H1 (cell line): Measurements from ENCODE around the gene CXCL5. TPM values are rescaled to one million over a fixed set of nuclear protein-coding genes. Genes with fewer than 3 reads are reported as not detected.
"Not testable (repeated sequence)": the region's sequence is repeated elsewhere in the genome, so short reads cannot be mapped to it uniquely, and the experiment has no call there.

ENCODE experiments used
- CTCF ChIA-PET: fragments of 300-600 bp; sonication (Branson Sonifier 250); formaldehyde crosslinking; loops from one replicate; lab custom pipeline; 2021; ENCODE audit not compliant: partially characterized antibody; lab: Charles Lee
- POLR2A ChIA-PET: fragments of 300-600 bp; sonication (Branson Sonifier 250); formaldehyde crosslinking; loops from one replicate; lab custom pipeline; 2021; ENCODE audit warnings: inconsistent platforms; ENCODE audit not compliant: partially characterized antibody; lab: Charles Lee
- DNase-seq, 2 experiments: peaks; one replicate each; pipeline versions ENCODE4 v3.0.0 to v3.0.0-alpha.2; 2010 to 2022; ENCODE audit warnings: low spot score in 2 of 2, low read depth in 1 of 2, mixed read lengths in 1 of 2
- FAIRE-seq: peaks from 2 replicates; lab custom pipeline; 2011; peaks lifted over from hg19 to GRCh38; lab: Jason Lieb, UNC
- H2AFZ ChIP-seq: 2 replicates; pipeline ENCODE4 v1.8.1; 2012; ENCODE audit warnings: low read length, inconsistent platforms
- H2AK5ac ChIP-seq: 2 replicates; pipeline ENCODE4 v1.6.1; 2013; ENCODE audit warnings: low read depth, low read length
- H2BK120ac ChIP-seq: replicated peaks from 2 replicates; pipeline ENCODE3; 2013; ENCODE audit warnings: low read depth, low read length, inconsistent platforms
- H2BK12ac ChIP-seq: 2 replicates; pipeline ENCODE4 v1.6.1; 2013; ENCODE audit warnings: low read depth, low read length
- H2BK15ac ChIP-seq: 2 replicates; pipeline ENCODE4 v1.6.1; 2013; ENCODE audit warnings: low read length
- H2BK20ac ChIP-seq: 2 replicates; pipeline ENCODE4 v1.6.1; 2013; ENCODE audit warnings: low read length
- H2BK5ac ChIP-seq: 2 replicates; pipeline ENCODE4 v1.6.1; 2013; ENCODE audit warnings: low read depth, low read length
- H3K14ac ChIP-seq: 2 replicates; pipeline ENCODE4 v1.6.1; 2013; ENCODE audit warnings: inconsistent platforms; ENCODE audit not compliant: insufficient read length
- H3K18ac ChIP-seq: 2 replicates; pipeline ENCODE4 v1.6.1; 2013; ENCODE audit warnings: low read length; ENCODE audit errors: extremely low read depth
- H3K23ac ChIP-seq: 2 replicates; pipeline ENCODE4 v1.6.1; 2013; ENCODE audit warnings: inconsistent platforms; ENCODE audit not compliant: insufficient read length
- H3K23me2 ChIP-seq: 2 replicates; pipeline ENCODE4 v1.6.1; 2013; ENCODE audit warnings: low read depth, low read length
- H3K27ac ChIP-seq: 2 replicates; pipeline ENCODE4 v1.6.1; 2011; ENCODE audit warnings: low read depth, low read length, inconsistent platforms
- H3K27me3 ChIP-seq, 4 experiments: replicated peaks in 1 of 4; 1 replicate in 1 of 4; 2 replicates in 3 of 4; pipeline versions ENCODE4 v1.6.1 to v1.8.1; 2011 to 2013; ENCODE audit warnings: low read length in 3 of 4, mild to moderate bottlenecking in 3 of 4, inconsistent platforms in 2 of 4, mixed read lengths in 2 of 4, moderate library complexity in 1 of 4; ENCODE audit not compliant: control insufficient read depth in 3 of 4, insufficient read depth in 3 of 4; ENCODE audit errors: extremely low read depth in 1 of 4
- H3K36me3 ChIP-seq, 4 experiments: 2 replicates each; pipeline versions ENCODE4 v1.6.1 to v1.8.1; 2011 to 2013; ENCODE audit warnings: mild to moderate bottlenecking in 4 of 4, low read length in 3 of 4, moderate library complexity in 2 of 4, control low read depth in 1 of 4, inconsistent platforms in 1 of 4; ENCODE audit not compliant: insufficient read depth in 4 of 4, control insufficient read depth in 2 of 4
- H3K4ac ChIP-seq: replicated peaks from 2 replicates; pipeline ENCODE3; 2013; ENCODE audit warnings: low read length, low read depth, mixed read lengths, inconsistent platforms; ENCODE audit not compliant: insufficient read length
- H3K4me1 ChIP-seq, 4 experiments: replicated peaks in 1 of 4; 1 replicate in 1 of 4; 2 replicates in 3 of 4; pipeline versions ENCODE4 v1.6.1 to v1.8.1; 2011 to 2013; ENCODE audit warnings: low read length in 3 of 4, inconsistent platforms in 2 of 4, mixed read lengths in 1 of 4; ENCODE audit not compliant: insufficient read depth in 4 of 4, control insufficient read depth in 3 of 4
- H3K4me2 ChIP-seq, 2 experiments: 2 replicates each; pipeline versions ENCODE4 v1.6.1 to v1.8.1; 2011 to 2013; ENCODE audit warnings: low read depth in 2 of 2, low read length in 2 of 2, control low read depth in 1 of 2, inconsistent platforms in 1 of 2, mild to moderate bottlenecking in 1 of 2; ENCODE audit not compliant: insufficient read depth in 1 of 2
- H3K4me3 ChIP-seq, 4 experiments: fragments of 200-600, 300-600 bp in 1 of 4; sonication (generic), shearing (Covaris generic), sonication (Bioruptor Twin) in 1 of 4; 2 replicates each; pipeline versions ENCODE4 v1.5.1 to v1.8.1; 2011 to 2016; ENCODE audit warnings: low read length in 4 of 4, low read depth in 3 of 4, control low read depth in 2 of 4, inconsistent platforms in 2 of 4, mild to moderate bottlenecking in 2 of 4, mixed read lengths in 1 of 4, moderate library complexity in 1 of 4; ENCODE audit not compliant: insufficient read depth in 2 of 4; ENCODE audit errors: extremely low read depth in 1 of 4
- H3K56ac ChIP-seq: replicated peaks from 2 replicates; pipeline ENCODE3; 2013; ENCODE audit warnings: low read depth, mild to moderate bottlenecking, mixed read lengths, low read length, inconsistent platforms; ENCODE audit not compliant: insufficient read length
- H3K79me1 ChIP-seq: 2 replicates; pipeline ENCODE4 v1.6.1; 2013; ENCODE audit warnings: low read depth, low read length, control low read depth
- H3K79me2 ChIP-seq, 2 experiments: 2 replicates each; pipeline versions ENCODE4 v1.6.1 to v1.8.1; 2012 to 2013; ENCODE audit warnings: low read length in 2 of 2, mild to moderate bottlenecking in 2 of 2, inconsistent platforms in 1 of 2; ENCODE audit not compliant: insufficient read depth in 2 of 2, control insufficient read depth in 1 of 2
- H3K9ac ChIP-seq, 4 experiments: replicated peaks in 1 of 4; 1 replicate in 1 of 4; 2 replicates in 3 of 4; pipeline versions ENCODE4 v1.6.1 to v1.8.1; 2011 to 2013; ENCODE audit warnings: low read depth in 3 of 4, low read length in 3 of 4, control low read depth in 2 of 4, mild to moderate bottlenecking in 2 of 4, moderate library complexity in 2 of 4, inconsistent platforms in 1 of 4; ENCODE audit errors: extremely low read depth in 1 of 4
- H3K9me3 ChIP-seq, 2 experiments: 2 replicates each; pipeline versions ENCODE4 v1.6.1 to v1.8.1; 2012 to 2013; ENCODE audit warnings: mild to moderate bottlenecking in 2 of 2, moderate library complexity in 2 of 2, control low read depth in 1 of 2, inconsistent platforms in 1 of 2, low read depth in 1 of 2, low read length in 1 of 2, mixed read lengths in 1 of 2; ENCODE audit not compliant: insufficient read depth in 2 of 2
- H4K20me1 ChIP-seq, 2 experiments: replicated peaks in 1 of 2; 2 replicates each; pipeline versions ENCODE3 to v1.8.1; 2011 to 2013; ENCODE audit warnings: inconsistent platforms in 2 of 2, low read length in 2 of 2, mild to moderate bottlenecking in 1 of 2; ENCODE audit not compliant: insufficient read depth in 2 of 2, control insufficient read depth in 1 of 2
- H4K5ac ChIP-seq: 2 replicates; pipeline ENCODE4 v1.6.1; 2013; ENCODE audit warnings: low read length, low read depth, mixed read lengths, inconsistent platforms; ENCODE audit not compliant: insufficient read length
- H4K8ac ChIP-seq: 2 replicates; pipeline ENCODE4 v1.8.0; 2013; ENCODE audit warnings: mild to moderate bottlenecking, moderate library complexity, low read length, inconsistent platforms; ENCODE audit not compliant: insufficient read depth; ENCODE audit errors: extremely low read depth
- H4K91ac ChIP-seq: replicated peaks from 2 replicates; pipeline ENCODE3; 2013; ENCODE audit warnings: low read length, mixed read lengths, inconsistent platforms; ENCODE audit not compliant: insufficient read length
- CEBPB ChIP-seq: IDR thresholded peaks from 2 replicates; pipeline ENCODE4 v1.6.1; 2012; ENCODE audit warnings: low read depth, low read length
- TAF1 ChIP-seq: IDR thresholded peaks from 2 replicates; pipeline ENCODE4 v1.6.1; 2011; ENCODE audit warnings: mild to moderate bottlenecking, low read depth, low read length
- WGBS, 2 experiments: shearing (Covaris generic) in 1 of 2; methylation state at CpG; one replicate each; pipeline versions ENCODE4 v1.1.6 to v1.1.7; 2013 to 2015; ENCODE audit warnings: low lambda C conversion rate in 2 of 2, mixed read lengths in 2 of 2, inconsistent platforms in 1 of 2, low coverage in 1 of 2, missing lambda C conversion rate in 1 of 2; ENCODE audit not compliant: insufficient replicate concordance in 2 of 2, insufficient coverage in 1 of 2, insufficient read length in 1 of 2; ENCODE audit errors: extremely low coverage in 1 of 2, missing lambda C conversion rate in 1 of 2; 5-methylcytosine and 5-hydroxymethylcytosine counted together
- polyA plus RNA-seq, 7 experiments: library from polyadenylated mRNA; depleted of rRNA in 3 of 7; stranded (reverse) in 5 of 7; unstranded in 2 of 7; fragments of >200 nt in 5 of 7; fragments of 200-250 nt in 2 of 7; gene quantifications; 1 replicate in 5 of 7; 2 replicates in 1 of 7; 4 replicates in 1 of 7; pipeline versions ENCODE4 v1.2.1 to v1.2.3, GENCODE V29; 2011 to 2013; ENCODE audit warnings: missing spikeins in 2 of 7, mixed read lengths in 2 of 7
- total RNA-seq: library from RNA; stranded (reverse); fragmentation: NEBNext Ultra II Directional; extraction: Animal tissue kit (Norgen Biotek cat#: 25700); gene quantifications from 2 replicates; pipeline ENCODE4 v1.2.1, GENCODE V29; 2021
- TF ChIP-seq, protein P1 (sequence below): IDR thresholded peaks from 2 replicates; pipeline ENCODE4 v1.6.1; 2012; ENCODE audit warnings: low read length, inconsistent platforms

Gene CXCL5
- total and polyA plus RNA-seq, 2 of the 8 experiments (the other 6 are each of a cell fraction or from before 2014, with no cell fraction given): 10.9 to 15.6 TPM

DNA sequence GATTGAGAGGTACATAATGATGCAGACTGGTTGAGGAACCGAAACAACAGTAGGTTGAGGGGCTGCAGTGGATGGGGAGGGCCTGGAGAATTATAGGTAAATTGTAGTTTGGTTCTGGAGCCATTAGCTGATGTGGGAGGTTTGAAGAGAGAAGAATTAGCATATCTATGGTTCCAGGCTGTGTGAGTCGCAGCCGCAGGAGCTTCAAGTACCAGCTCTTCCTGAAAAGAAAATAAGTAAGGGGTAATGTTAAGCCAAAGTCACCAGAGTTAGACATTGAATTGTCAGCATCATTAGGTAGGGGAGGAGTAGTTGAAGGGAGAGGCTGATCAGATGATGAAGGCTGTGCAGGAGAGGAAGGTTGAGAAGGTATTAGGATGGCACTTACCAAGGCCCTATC, 46.1 kb downstream of the CXCL5 start (continued):
- TF ChIP-seq, protein P1, sequence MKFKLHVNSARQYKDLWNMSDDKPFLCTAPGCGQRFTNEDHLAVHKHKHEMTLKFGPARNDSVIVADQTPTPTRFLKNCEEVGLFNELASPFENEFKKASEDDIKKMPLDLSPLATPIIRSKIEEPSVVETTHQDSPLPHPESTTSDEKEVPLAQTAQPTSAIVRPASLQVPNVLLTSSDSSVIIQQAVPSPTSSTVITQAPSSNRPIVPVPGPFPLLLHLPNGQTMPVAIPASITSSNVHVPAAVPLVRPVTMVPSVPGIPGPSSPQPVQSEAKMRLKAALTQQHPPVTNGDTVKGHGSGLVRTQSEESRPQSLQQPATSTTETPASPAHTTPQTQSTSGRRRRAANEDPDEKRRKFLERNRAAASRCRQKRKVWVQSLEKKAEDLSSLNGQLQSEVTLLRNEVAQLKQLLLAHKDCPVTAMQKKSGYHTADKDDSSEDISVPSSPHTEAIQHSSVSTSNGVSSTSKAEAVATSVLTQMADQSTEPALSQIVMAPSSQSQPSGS: no peak
- no peak for TF ChIP-seq CEBPB
- TF ChIP-seq TAF1: no peak

DNA sequence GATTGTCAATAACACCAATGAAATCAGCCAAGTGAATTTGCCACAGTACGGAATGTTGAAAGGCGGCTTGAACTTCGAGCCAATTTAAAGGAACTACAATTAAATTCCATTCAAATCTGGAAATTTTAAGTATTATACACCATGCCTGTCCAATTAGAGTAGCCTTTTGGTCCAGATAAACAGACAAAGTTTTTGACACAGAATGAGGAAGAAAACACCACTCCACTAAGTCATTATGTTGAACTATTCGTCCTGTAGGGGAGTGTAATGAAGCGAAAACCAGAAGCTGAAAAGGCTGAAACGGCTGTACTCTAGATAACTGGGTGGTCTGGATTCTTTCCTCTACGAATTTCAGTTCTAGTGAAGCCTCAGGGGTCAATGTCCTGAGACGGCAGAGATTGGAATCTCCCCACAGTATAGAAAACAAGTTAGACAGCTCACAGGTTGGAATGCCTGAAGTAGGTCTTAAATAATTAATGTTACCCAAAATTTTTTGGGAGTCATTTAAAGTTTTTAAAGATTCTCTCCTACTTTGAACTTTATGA, 48.0 kb downstream of the CXCL5 start:
- H3K4ac ChIP-seq, H2AK5ac ChIP-seq, H3K18ac ChIP-seq, H4K8ac ChIP-seq, H2BK12ac ChIP-seq, H3K56ac ChIP-seq, H3K4me2 ChIP-seq, H3K9ac ChIP-seq, H3K4me1 ChIP-seq, FAIRE-seq, H3K27ac ChIP-seq, H2BK5ac ChIP-seq, H4K91ac ChIP-seq, DNase-seq, H4K5ac ChIP-seq, H4K20me1 ChIP-seq, H3K14ac ChIP-seq, H3K23me2 ChIP-seq, H2AFZ ChIP-seq, H3K4me3 ChIP-seq, H3K79me1 ChIP-seq, H3K23ac ChIP-seq, H2BK20ac ChIP-seq, H3K9me3 ChIP-seq, H2BK120ac ChIP-seq, H3K36me3 ChIP-seq, H2BK15ac ChIP-seq, H3K79me2 ChIP-seq: not testable (repeated sequence)
- 76% methylated on average over 8 of the region's 8 CpGs; no CpG with 5 or more reads in 1 of the 2 experiments for WGBS, 2 experiments
- peaks cover 6 to 26% (median 15%) of the 10 kb centered on the region in 4 experiments for H3K27me3 ChIP-seq
- CTCF ChIA-PET: interaction anchor here (1.1 kb wide), 1 partner anchor 12 kb away, joined by 4 read pairs; no protein-coding TSS in a partner anchor
- POLR2A ChIA-PET: interaction anchor here (1.0 kb wide), 1 partner anchor 48 kb away, joined by 4 read pairs; the partner anchor contains the start of gene CXCL5
